Motor neuron (in vitro differentiated cells): ENCODE measurements around the gene WNT1. TPM values are rescaled to one million over a fixed set of nuclear protein-coding genes. Genes with fewer than 3 reads are reported as not detected.

Experiments used
- total RNA-seq, 8 experiments: library from RNA; unstranded; fragments of 300-600 nt; gene quantifications; 2 replicates each; pipeline versions ENCODE4 v1.2.3 to v1.2.4, GENCODE V29; 2022

WNT1 gene
- total RNA-seq, 8 experiments from 2014 or later = 0.21 to 0.71 TPM; not detected in 6

Other genes with a start within 250 kb of the WNT1 start
- gene ADCY6, start 189.2 kb upstream of the WNT1 start, total RNA-seq = 10 to 100 TPM; 12.4 to 43.6 (median 20.0) TPM
- 10 to 100 TPM in 7 of 8 experiments, 1 to 10 TPM in 1; 4.7 to 40.3 (median 37.7) TPM for gene CACNB3, start 159.8 kb upstream of the WNT1 start, total RNA-seq
- 10 to 100 TPM; 31.8 to 94.8 (median 54.2) TPM for gene DDX23, start 126.2 kb upstream of the WNT1 start, total RNA-seq
- 10 to 100 TPM in 2 of 8 experiments, 1 to 10 TPM in 6; 1.1 to 12.3 (median 5.7) TPM for gene RND1, start 112.5 kb upstream of the WNT1 start, total RNA-seq
- 10 to 100 TPM in 3 of 8 experiments, 1 to 10 TPM in 5; 6.0 to 64.3 (median 7.9) TPM for gene FKBP11, start 52.8 kb upstream of the WNT1 start, total RNA-seq
- 100 to 1,000 TPM in 2 of 8 experiments, 10 to 100 TPM in 6; 48.8 to 124 (median 74.2) TPM for gene ARF3, start 20.8 kb upstream of the WNT1 start, total RNA-seq
- 1 to 10 TPM in 3 of 8 experiments, under 1 TPM in 5; 0.22 to 2.2 (median 0.71) TPM for gene WNT10B, start 6.6 kb upstream of the WNT1 start, total RNA-seq
- gene DDN, start 21.1 kb downstream of the WNT1 start, total RNA-seq = 1 to 10 TPM in 1 of 8 experiments, under 1 TPM in 7; 0.23 to 1.4 (median 0.57) TPM
- gene PRKAG1, start 40.5 kb downstream of the WNT1 start, total RNA-seq = 100 to 1,000 TPM in 1 of 8 experiments, 10 to 100 TPM in 7; 39.2 to 106 (median 55.3) TPM
- gene KMT2D, start 82.5 kb downstream of the WNT1 start, total RNA-seq = 10 to 100 TPM; 11.7 to 96.4 (median 19.6) TPM
- 1 to 10 TPM in 4 of 8 experiments, under 1 TPM in 3, not detected in 1; 0.45 to 4.1 (median 1.2) TPM for gene RHEBL1, start 91.7 kb downstream of the WNT1 start, total RNA-seq
- gene DHH, start 116.5 kb downstream of the WNT1 start, total RNA-seq = under 1 TPM in 7 of 8 experiments, not detected in 1; 0.09 to 0.62 (median 0.13) TPM
- 10 to 100 TPM; 27.6 to 85.8 (median 67.2) TPM for gene LMBR1L, start 132.5 kb downstream of the WNT1 start, total RNA-seq
- 1,000 to 10,000 TPM in 2 of 8 experiments, 100 to 1,000 TPM in 6; 402 to 1,651 (median 697) TPM for gene TUBA1B, start 153.1 kb downstream of the WNT1 start, total RNA-seq
- gene TUBA1A, start 210.8 kb downstream of the WNT1 start, total RNA-seq = 1,000 to 10,000 TPM in 5 of 8 experiments, 100 to 1,000 TPM in 3; 158 to 5,477 (median 3,358) TPM